ENCODE measurements around the gene DRC3.

DNA sequence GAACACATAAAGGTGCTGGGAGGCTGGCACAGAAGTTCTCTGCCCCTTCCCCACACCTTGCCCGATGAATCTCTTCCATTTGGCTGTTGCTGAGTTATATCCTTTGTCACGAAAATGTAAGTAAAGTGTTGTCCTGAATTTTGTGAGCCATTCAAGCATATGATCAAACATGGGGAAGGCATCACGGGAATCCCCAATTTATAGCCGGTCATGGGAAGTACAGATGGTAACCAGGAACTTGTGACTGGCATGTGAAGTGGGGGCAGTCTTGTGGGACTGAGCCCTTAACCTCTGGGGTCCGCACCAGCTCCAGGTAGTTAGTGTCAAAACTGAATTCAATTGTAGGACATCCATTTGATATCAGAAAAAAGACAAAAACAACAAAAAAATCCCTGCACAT is 13.7 kb upstream of the DRC3 start:
- TF ChIP-seq, protein P1, sequence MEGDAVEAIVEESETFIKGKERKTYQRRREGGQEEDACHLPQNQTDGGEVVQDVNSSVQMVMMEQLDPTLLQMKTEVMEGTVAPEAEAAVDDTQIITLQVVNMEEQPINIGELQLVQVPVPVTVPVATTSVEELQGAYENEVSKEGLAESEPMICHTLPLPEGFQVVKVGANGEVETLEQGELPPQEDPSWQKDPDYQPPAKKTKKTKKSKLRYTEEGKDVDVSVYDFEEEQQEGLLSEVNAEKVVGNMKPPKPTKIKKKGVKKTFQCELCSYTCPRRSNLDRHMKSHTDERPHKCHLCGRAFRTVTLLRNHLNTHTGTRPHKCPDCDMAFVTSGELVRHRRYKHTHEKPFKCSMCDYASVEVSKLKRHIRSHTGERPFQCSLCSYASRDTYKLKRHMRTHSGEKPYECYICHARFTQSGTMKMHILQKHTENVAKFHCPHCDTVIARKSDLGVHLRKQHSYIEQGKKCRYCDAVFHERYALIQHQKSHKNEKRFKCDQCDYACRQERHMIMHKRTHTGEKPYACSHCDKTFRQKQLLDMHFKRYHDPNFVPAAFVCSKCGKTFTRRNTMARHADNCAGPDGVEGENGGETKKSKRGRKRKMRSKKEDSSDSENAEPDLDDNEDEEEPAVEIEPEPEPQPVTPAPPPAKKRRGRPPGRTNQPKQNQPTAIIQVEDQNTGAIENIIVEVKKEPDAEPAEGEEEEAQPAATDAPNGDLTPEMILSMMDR (conservative IDR thresholded peaks at IDR 0.05; ENCODE audit: low read length), result no peak
- no peak for TF ChIP-seq EZH2phosphoT487 (IDR thresholded peaks at IDR 0.05; ENCODE audit: borderline replicate concordance)

Measured in Loucy (cell line).